ENCODE data around the gene ERC2.

DNA sequence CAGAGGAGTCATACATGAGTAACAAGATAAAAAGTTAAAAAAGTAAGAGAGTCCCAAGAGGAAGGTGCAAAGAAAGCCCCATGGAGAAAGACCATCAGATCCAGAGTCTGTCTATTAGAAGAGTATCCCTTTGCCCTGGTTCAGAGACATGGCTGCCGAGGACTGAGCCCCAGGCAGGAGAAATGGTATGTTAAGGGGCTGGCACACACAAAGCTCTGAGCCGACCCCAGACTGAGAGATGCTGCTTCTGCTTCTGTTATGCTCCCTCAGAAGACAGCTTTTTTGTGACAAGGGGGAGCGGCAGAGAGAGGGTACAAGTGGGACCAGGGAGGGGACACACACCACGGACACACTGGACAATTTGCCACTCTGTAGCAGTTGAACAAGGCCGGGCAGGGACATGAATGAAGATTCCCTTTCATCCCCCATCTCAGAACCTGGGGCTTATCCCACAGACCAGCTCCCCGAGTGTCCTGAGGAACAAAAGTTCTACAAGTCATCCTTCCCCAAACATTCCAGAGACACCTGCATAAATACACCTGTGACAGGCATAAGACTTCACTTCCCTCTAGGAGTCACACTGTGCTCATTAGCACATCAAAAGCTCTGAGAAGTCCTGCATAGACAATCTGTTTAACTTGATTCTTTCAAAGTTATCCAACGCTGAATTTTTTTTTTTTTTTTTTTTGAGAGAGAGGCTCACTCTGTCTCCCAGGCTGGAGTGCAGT is 819.5 kb downstream of the ERC2 start:
- TF ChIP-seq, protein P1, sequence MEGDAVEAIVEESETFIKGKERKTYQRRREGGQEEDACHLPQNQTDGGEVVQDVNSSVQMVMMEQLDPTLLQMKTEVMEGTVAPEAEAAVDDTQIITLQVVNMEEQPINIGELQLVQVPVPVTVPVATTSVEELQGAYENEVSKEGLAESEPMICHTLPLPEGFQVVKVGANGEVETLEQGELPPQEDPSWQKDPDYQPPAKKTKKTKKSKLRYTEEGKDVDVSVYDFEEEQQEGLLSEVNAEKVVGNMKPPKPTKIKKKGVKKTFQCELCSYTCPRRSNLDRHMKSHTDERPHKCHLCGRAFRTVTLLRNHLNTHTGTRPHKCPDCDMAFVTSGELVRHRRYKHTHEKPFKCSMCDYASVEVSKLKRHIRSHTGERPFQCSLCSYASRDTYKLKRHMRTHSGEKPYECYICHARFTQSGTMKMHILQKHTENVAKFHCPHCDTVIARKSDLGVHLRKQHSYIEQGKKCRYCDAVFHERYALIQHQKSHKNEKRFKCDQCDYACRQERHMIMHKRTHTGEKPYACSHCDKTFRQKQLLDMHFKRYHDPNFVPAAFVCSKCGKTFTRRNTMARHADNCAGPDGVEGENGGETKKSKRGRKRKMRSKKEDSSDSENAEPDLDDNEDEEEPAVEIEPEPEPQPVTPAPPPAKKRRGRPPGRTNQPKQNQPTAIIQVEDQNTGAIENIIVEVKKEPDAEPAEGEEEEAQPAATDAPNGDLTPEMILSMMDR (IDR thresholded peaks at IDR 0.05), result no peak
- TF ChIP-seq POLR2AphosphoS5 (IDR thresholded peaks at IDR 0.05) (no peak), POLR2A (IDR thresholded peaks at IDR 0.05) (no peak)

Data from breast epithelium (tissue), 3 donors.